Measurements from ENCODE around the gene RALGDS.
"Not testable (repeated sequence)": the region's sequence is repeated elsewhere in the genome, so short reads cannot be mapped to it uniquely, and the experiment has no call there.

RALGDS gene

DNA sequence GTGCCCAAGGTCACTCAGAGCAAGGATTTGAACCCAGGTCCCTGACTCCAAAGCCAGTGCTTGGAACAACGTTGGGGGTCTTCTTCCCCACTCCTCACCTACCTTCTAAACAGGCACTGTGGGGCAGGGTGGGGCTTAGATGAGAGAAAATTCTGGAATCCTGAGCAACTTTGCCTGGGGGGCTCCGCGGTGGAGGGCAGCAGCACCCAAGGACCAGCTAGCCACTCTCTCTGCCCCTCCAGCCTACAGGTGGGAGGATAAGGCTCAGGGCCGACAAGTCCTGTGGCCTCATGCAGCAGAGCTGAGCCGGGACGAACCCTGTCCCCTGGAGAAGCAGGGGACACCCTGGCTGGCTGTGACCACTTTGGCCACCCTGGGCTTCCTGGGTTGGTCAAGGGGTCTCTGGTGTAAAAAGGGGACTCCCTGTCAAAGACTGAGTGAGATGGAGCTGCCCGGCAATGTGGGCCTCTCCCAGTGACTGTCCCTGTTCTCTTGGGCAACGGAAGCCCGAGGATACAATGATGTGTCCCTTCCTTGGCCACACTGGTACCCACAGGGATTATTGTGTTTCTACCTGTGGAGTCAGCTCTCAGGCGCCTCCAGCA is 32.8 kb downstream of the RALGDS start:
- DNase-seq (ENCODE audit: low spot score) = no peak

GRCh38 chr9:133087429-133088145 is 33.5 kb downstream of the RALGDS start:
- DNase-seq (ENCODE audit: low spot score) = no peak

DNA sequence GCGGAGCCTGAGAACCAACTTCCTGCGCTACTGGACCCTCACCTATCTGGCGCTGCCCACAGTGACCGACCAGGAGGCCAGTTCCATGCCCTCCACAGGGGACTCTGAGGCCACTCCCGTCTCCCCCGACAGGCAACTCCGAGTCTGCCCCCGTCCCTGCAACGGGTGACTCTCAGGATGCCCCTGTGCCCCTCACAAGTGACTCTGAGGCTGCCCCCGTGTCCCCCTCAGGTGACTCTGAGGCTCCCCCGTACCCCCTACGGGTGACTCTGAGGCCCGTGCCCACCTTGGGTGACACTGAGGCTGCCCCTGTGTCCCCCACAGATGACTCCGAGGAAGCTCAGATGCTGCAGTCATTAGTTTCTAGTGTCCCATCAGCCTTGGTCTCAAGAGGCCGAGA is 34.1 kb downstream of the RALGDS start:
- no peak for DNase-seq (ENCODE audit: low spot score)

DNA sequence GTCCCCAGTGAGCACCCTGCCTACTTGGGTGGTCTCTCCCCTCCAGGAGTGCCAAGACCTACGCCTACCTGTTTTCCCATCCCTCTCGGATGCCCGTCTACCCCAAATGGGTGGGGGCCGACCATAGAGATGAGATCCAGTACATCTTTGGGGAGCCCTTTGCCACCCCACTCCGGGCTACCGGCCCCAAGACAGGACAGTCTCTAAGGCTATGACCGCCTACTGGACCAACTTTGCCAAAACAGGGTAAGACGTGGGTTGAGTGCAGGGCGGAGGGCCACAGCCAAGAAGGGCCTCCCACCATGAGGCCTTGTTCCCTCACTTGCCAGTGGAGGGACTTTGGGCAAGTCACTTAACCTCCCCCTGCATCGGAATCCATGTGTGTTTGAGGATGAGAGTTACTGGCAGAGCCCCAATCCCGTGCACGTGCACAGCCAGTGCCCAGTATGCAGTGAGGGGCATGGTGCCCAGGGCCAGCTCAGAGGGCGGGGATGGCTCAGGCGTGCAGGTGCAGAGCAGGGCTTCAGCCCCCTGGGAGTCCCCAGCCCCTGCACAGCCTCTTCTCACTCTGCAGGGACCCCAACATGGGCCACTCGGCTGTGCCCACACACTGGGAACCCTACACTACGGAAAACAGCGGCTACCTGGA is 34.7 kb downstream of the RALGDS start:
- not testable (repeated sequence) for DNase-seq (ENCODE audit: low spot score)

GRCh38 chr9:133083688-133084087 is 37.4 kb downstream of the RALGDS start:
- DNase-seq (ENCODE audit: low spot score) = not testable (repeated sequence)

- DNase-seq (ENCODE audit: low spot score) = not testable (repeated sequence)
Observed at GRCh38 chr9:133081957-133082644, 38.9 kb downstream of the RALGDS start.

DNA sequence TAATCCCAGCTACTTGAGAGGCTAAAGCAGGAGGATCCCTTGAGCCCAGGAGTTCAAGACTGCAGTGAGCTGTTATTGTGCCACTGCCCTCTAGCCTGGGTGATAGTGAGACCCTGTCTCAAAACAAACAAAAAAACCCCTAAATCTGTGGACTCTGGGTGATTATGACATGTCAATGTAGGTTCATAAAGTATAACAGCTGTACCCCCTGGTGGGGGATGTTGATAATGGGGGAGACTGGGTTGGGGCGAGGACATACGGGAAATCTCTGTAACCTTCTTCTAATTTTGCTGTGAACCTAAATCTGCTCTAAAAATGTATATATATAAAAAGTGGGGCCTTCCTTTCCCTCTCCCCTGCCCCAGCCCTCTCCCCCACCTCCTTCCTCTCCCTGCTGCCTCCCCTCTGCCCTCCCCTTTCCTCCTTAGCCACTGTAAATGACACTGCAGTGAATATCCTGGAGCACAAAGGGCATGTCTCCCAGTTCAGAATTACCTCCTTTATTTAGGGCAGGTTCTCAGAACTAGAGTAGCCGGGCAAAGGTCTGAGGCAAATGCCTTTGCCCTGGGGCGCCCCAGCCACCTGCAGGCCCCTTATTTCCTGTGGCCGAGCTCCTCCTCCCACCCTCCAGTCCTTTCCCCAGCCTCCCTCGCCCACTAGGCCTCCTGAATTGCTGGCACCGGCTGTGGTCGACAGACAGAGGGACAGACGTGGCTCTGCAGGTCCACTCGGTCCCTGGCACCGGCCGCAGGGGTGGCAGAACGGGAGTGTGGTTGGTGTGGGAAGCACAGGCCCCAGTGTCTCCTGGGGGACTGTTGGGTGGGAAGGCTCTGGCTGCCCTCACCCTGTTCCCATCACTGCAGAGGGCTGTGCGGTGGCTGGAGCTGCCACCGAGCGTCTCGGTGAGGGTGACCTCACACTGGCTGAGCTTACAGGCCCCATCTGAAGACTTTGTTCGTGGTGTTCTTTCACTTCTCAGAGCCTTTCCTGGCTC is 40.0 kb downstream of the RALGDS start:
- not testable (repeated sequence) for DNase-seq (ENCODE audit: low spot score)

GRCh38 chr9:133080161-133080560 is 40.9 kb downstream of the RALGDS start:
- no peak for DNase-seq (ENCODE audit: low spot score)

DNA sequence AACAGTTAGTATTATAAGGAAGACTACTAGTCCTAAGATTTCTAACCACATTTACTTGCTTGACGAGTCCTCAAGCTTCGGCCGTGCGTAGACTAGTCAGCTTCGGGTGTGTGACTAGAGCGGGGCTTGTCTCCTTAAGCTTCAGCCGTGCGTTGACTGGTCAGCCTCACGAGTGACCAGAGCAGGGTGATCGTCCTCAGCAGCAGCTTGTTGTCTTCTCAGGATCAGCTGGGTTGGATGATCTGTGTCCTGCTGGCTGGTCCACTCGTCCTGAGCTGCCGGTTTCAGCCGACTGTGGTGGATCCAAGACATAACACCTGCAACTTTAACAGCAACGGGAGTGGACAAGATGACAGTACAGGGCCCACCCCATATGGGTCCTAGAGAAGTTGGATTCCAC is 42.6 kb downstream of the RALGDS start:
- DNase-seq (ENCODE audit: low spot score) = no peak

- no peak for DNase-seq (ENCODE audit: low spot score)
Observed at GRCh38 chr9:133076691-133077090, 44.3 kb downstream of the RALGDS start.

DNA sequence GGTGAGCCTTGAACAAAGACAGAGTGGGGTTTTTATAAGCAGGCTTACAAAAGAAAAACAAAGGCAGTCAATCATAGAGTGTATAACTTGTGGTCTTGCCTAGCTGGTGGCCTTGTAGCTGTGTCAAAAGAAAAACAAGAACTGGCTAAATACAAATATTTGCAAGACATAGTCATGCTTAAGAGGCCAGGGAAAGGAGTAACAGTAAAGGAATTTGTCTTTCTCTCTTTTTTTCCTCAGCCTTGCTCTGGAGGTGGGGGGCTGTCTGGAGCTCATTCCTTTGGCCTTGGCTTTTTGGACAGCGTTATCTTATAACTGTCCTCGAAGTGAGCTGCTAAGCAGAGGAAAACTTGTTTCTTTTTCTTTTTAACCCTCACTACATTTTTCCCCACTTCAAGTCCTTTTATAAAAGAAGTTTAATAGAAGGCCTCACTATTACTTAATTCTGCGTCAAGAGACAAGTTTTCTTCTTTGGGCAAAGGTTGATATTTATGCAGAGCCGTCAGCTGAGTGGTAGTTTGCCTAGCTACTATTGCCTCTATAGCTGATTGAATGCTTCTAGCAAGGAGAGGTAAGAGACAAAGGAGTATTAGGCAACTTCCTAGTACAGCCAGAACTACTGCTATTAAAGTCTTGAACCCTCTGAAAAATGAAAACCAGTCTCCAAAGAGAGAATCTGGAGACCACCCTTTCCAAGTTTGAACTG is 45.0 kb downstream of the RALGDS start:
- DNase-seq (ENCODE audit: low spot score) = no peak

DNA sequence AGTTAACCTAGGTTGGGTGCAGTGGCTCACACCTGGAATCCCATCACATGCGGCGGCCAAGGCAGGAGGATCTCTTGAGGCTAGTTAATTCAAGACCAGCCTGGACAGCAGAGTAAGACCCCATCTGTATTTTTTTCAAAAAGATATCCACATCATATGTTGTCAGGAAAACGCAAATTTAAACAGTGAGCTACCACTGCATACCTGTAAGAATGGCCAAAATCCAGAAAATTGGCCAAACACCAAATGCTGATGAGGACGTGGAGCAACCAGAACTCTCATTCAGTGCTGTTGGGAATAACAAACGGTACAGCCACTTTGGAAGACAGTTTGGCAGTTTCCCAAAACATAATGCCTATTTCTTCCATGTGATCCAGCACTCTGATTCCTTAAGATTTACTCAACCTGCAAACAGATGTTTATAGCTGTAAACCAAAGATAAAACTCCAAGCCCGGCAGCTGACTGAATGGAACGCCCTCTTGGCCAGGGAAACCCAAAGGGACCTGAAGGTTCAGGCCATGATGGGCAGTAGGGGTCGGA is 46.9 kb downstream of the RALGDS start:
- DNase-seq (ENCODE audit: low spot score) = no peak

- no peak for DNase-seq (ENCODE audit: low spot score)
Observed at GRCh38 chr9:133073086-133074014, 47.7 kb downstream of the RALGDS start.

GRCh38 chr9:133072210-133072609 is 48.8 kb downstream of the RALGDS start:
- not testable (repeated sequence) for DNase-seq (ENCODE audit: low spot score)

- no peak for DNase-seq (ENCODE audit: low spot score)
Observed at GRCh38 chr9:133071484-133072150, 49.4 kb downstream of the RALGDS start.

DNA sequence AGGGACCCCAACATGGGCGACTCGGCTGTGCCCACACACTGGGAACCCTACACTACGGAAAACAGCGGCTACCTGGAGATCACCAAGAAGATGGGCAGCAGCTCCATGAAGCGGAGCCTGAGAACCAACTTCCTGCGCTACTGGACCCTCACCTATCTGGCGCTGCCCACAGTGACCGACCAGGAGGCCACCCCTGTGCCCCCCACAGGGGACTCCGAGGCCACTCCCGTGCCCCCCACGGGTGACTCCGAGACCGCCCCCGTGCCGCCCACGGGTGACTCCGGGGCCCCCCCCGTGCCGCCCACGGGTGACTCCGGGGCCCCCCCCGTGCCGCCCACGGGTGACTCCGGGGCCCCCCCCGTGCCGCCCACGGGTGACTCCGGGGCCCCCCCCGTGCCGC is 50.1 kb downstream of the RALGDS start:
- not testable (repeated sequence) for DNase-seq (ENCODE audit: low spot score)

DNA sequence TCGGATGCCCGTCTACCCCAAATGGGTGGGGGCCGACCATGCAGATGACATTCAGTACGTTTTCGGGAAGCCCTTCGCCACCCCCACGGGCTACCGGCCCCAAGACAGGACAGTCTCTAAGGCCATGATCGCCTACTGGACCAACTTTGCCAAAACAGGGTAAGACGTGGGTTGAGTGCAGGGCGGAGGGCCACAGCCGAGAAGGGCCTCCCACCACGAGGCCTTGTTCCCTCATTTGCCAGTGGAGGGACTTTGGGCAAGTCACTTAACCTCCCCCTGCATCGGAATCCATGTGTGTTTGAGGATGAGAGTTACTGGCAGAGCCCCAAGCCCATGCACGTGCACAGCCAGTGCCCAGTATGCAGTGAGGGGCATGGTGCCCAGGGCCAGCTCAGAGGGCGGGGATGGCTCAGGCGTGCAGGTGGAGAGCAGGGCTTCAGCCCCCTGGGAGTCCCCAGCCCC is 50.5 kb downstream of the RALGDS start:
- not testable (repeated sequence) for DNase-seq (ENCODE audit: low spot score)

DNA sequence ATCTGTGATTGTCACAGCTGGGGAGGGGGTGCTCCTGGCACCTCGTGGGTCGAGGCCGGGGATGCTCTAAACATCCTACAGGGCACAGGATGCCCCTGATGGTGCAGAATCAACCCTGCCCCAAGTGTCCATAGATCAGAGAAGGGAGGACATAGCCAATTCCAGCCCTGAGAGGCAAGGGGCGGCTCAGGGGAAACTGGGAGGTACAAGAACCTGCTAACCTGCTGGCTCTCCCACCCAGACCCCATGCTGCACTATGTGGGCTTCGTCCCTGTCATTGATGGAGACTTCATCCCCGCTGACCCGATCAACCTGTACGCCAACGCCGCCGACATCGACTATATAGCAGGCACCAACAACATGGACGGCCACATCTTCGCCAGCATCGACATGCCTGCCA is 52.6 kb downstream of the RALGDS start:
- not testable (repeated sequence) for DNase-seq (ENCODE audit: low spot score)

DNA sequence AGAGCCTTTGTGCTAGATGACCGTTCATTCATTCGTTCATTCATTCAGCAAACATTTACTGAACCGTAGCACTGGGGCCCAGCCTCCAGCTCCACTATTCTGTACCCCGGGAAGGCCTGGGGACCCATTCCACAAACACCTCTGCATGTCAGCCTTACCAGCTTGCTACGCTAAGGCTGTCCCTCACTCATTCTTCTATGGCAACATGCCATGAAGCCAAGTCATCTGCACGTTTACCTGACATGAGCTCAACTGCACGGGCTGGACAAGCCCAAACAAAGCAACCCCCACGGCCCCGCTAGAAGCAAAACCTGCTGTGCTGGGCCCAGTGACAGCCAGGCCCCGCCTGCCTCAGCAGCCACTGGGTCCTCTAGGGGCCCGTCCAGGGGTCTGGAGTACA is 53.2 kb downstream of the RALGDS start:
- DNase-seq (ENCODE audit: low spot score) = no peak

All from CD4-positive, alpha-beta T cell treated with Interleukin-2 at 100 ng/mL for 4 hours (primary cell).